Measurements from ENCODE around the gene COL4A2. TPM values are rescaled to one million over a fixed set of nuclear protein-coding genes. Genes with fewer than 3 reads are reported as not detected.
A peak's percentile ranks its signal among the peaks of the same experiment; 100 is the strongest.

COL4A2 gene
- total RNA-seq, 4 donors from 2014 or later: 419 to 931 (median 555) TPM

- DNase-seq (ENCODE audit: extremely low spot score): no peak
- intact Hi-C loops (cut with DNase I): loop anchor here (5.0 kb wide), 1 partner anchor 112 kb away; the partner anchor contains the start of genes COL4A1 and COL4A2
- 85% methylated on average over 9 of the region's 9 CpGs for WGBS
- H3K27me3 ChIP-seq: no peaks in the 10 kb centered on the region
- H3K27ac ChIP-seq (replicated peaks in 1 of 4): peak overlapping the region; percentile 86 to 98 (median 92)
- H3K36me3 ChIP-seq: peaks cover 0 to 16% (median 11%) of the 10 kb centered on the region in 4 donors
- peaks cover 55 to 97% (median 83%) of the 10 kb centered on the region in 4 donors for H3K4me1 ChIP-seq
- H3K9me3 ChIP-seq: no peaks in the 10 kb centered on the region
- H3K4me3 ChIP-seq: no peak overlapping the region
- TF ChIP-seq, protein P1, sequence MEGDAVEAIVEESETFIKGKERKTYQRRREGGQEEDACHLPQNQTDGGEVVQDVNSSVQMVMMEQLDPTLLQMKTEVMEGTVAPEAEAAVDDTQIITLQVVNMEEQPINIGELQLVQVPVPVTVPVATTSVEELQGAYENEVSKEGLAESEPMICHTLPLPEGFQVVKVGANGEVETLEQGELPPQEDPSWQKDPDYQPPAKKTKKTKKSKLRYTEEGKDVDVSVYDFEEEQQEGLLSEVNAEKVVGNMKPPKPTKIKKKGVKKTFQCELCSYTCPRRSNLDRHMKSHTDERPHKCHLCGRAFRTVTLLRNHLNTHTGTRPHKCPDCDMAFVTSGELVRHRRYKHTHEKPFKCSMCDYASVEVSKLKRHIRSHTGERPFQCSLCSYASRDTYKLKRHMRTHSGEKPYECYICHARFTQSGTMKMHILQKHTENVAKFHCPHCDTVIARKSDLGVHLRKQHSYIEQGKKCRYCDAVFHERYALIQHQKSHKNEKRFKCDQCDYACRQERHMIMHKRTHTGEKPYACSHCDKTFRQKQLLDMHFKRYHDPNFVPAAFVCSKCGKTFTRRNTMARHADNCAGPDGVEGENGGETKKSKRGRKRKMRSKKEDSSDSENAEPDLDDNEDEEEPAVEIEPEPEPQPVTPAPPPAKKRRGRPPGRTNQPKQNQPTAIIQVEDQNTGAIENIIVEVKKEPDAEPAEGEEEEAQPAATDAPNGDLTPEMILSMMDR (IDR thresholded peaks at IDR 0.05): no peak
- TF ChIP-seq POLR2AphosphoS5 (IDR thresholded peaks at IDR 0.05) (peak in 1 of 2 donors; percentile 44), POLR2A (IDR thresholded peaks at IDR 0.05; ENCODE audit: low read depth) (no peak), EP300 (IDR thresholded peaks at IDR 0.05) (no peak)
Observed at GRCh38 chr13:110418944-110419343, 111.9 kb downstream of the COL4A2 start.

- Histone ChIP-seq H3K9me3 (no peaks in the 10 kb centered on the region), H3K27me3 (no peaks in the 10 kb centered on the region), H3K4me1 (peaks cover 50 to 93% (median 80%) of the 10 kb centered on the region in 4 donors), H3K27ac (replicated peaks in 1 of 4) (peak overlapping the region; percentile 86 to 98 (median 92)), H3K4me3 (no peak overlapping the region), H3K36me3 (peaks cover 0 to 16% (median 11%) of the 10 kb centered on the region in 4 donors)
- WGBS: 92% methylated on average over 14 of the region's 14 CpGs
- intact Hi-C loops (cut with DNase I): loop anchor here (5.0 kb wide), 1 partner anchor 112 kb away; the partner anchor contains the start of genes COL4A1 and COL4A2
- TF ChIP-seq POLR2AphosphoS5 (IDR thresholded peaks at IDR 0.05) (no peak), EP300 (IDR thresholded peaks at IDR 0.05) (no peak), POLR2A (IDR thresholded peaks at IDR 0.05; ENCODE audit: low read depth) (no peak)
- TF ChIP-seq, protein P1 (IDR thresholded peaks at IDR 0.05): no peak
- DNase-seq (ENCODE audit: extremely low spot score): no peak
Observed at GRCh38 chr13:110419381-110419791, 112.3 kb downstream of the COL4A2 start.

GRCh38 chr13:110419946-110420345 lies 112.9 kb downstream of the COL4A2 start:
- Histone ChIP-seq H3K27me3 (no peaks in the 10 kb centered on the region), H3K9me3 (no peaks in the 10 kb centered on the region), H3K36me3 (peaks cover 0 to 21% (median 17%) of the 10 kb centered on the region in 4 donors), H3K4me3 (no peak overlapping the region), H3K27ac (replicated peaks in 1 of 4) (peak overlapping the region; percentile 86 to 98 (median 92)), H3K4me1 (peaks cover 48 to 89% (median 82%) of the 10 kb centered on the region in 4 donors)
- 91% methylated on average over 7 of the region's 7 CpGs for WGBS
- intact Hi-C loops (cut with DNase I): loop anchor here (5.0 kb wide), 1 partner anchor 113 kb away; the partner anchor contains the start of genes COL4A1 and COL4A2
- DNase-seq (ENCODE audit: extremely low spot score): no peak
- TF ChIP-seq, protein P1 (IDR thresholded peaks at IDR 0.05): no peak
- TF ChIP-seq EP300 (IDR thresholded peaks at IDR 0.05) (no peak), POLR2AphosphoS5 (IDR thresholded peaks at IDR 0.05) (no peak)

- Histone ChIP-seq H3K4me1 (peaks cover 44 to 88% (median 80%) of the 10 kb centered on the region in 4 donors), H3K36me3 (peaks cover 0 to 27% (median 23%) of the 10 kb centered on the region in 4 donors), H3K9me3 (no peaks in the 10 kb centered on the region), H3K27ac (replicated peaks in 1 of 4) (peak overlapping the region; percentile 20 to 98 (median 89)), H3K27me3 (no peaks in the 10 kb centered on the region), H3K4me3 (no peak overlapping the region)
- no peak for TF ChIP-seq POLR2AphosphoS5 (IDR thresholded peaks at IDR 0.05)
- TF ChIP-seq POLR2A (IDR thresholded peaks at IDR 0.05; ENCODE audit: low read depth): no peak
- TF ChIP-seq, protein P1 (IDR thresholded peaks at IDR 0.05): no peak
- no peak for TF ChIP-seq EP300 (IDR thresholded peaks at IDR 0.05)
- 71% methylated on average over 6 of the region's 6 CpGs for WGBS
- intact Hi-C loops (cut with DNase I): no loop called here
- no peak for DNase-seq (ENCODE audit: extremely low spot score)
Observed at GRCh38 chr13:110420626-110421025, 113.5 kb downstream of the COL4A2 start.

Data from esophagus muscularis mucosa (tissue), 4 donors.